HT-29 (cell line): ENCODE data around the gene FHIT. TPM values are rescaled to one million over a fixed set of nuclear protein-coding genes. Genes with fewer than 3 reads are reported as not detected.

Experiments used
- DNase-seq: peaks from one replicate; pipeline ENCODE4 v3.0.0-alpha.2; 2015; ENCODE audit warnings: low spot score
- total RNA-seq: library from RNA; depleted of rRNA; stranded (reverse); fragments of >200 nt; shearing (Covaris generic); gene quantifications from 2 replicates; pipeline ENCODE4 v1.2.3, GENCODE V29; 2014

Gene FHIT
- total RNA-seq, 1 experiment from 2014 or later, result not detected

DNA sequence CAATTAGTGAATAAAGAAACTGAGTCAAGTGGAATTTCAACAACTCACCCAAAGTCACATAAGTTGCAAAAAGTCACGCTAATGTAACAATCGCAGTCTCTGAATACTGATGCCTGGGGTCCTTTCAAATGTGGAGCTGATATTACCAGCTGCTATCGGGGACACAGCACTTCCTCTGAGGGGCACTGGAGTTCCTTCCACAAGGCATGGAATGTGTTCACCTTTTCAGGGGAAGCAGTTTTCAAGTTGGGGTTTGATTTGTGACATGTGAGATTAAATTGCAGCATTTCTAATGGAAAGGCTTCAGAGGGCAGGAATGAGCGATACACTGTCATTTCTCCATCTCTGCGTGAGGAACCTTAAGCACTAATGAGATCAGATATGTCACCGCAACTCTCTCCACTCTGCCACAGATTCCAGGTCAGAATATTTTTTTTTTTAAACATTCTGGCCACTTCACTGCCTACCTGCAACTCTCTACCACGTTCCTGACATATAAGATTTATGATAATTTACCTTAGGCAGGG, 1394.3 kb downstream of the FHIT start:
- DNase-seq, result no peak

DNA sequence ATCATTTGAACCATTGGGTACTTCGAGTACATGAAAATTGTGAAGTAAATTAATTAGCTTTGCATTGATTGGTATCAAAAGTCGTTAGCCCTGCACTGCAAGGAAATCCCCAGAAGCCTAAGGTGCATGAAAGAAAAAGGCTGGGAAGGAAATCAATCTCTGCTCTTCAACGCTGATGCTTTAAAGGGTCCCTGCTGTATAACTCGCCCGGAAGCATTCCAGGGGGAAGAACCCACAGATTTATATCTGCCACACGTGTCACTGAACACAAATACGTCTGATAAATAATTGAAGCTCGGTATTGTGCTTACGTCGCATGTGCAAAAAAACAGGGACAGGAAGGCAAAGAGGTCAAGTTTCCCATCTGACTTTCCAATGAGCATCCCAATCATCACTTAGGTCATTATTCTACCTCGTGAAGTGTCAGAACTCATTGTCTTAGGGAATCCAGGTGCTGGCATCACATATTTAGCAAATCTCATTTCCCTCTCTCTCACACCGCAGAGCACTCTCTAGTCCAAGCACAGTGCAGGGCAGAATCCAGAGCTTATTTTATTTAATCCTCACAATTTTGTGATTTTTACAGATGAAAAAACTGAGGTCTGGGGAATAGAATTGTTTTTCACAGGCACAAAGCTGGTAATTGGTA, 1397.1 kb downstream of the FHIT start:
- DNase-seq, result no peak

DNA sequence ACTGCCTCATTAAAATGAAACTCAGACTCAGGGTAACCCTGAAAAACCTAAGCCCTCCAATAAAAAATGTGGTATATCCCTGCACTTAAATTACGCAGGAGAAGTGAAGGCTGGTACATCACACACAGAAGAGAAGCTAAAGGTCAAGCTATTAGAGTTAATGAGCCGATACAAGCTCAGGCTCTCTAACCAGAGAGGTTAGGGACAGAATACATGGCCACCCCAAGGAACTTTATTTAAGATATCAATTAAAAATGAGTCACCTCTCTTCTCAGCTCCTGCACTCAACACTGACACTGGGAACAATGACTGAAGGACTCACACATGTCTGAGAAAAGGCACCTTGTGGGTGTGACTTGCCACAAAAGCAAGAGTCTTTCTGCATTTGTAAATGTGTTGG, 1400.8 kb downstream of the FHIT start:
- no peak for DNase-seq

DNA sequence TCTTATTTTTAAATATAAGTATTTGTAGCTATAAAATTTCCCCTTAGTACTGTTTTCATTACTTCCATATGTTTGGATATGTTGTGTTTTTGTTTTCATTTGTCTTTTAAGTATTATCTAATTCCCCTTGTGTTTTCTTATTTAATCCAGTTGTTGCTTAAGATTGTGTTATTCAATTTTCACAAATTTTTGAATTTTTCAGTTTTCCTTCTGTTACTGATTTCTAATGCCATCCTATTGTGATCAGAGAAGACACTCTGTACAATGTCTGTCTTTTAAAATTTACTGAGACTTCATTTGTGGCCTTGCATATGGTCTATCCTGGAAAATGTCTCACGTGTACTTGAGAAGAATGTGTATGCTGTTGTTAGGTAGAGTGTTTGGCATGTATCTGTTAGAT, 1405.9 kb downstream of the FHIT start:
- DNase-seq, result no peak

DNA sequence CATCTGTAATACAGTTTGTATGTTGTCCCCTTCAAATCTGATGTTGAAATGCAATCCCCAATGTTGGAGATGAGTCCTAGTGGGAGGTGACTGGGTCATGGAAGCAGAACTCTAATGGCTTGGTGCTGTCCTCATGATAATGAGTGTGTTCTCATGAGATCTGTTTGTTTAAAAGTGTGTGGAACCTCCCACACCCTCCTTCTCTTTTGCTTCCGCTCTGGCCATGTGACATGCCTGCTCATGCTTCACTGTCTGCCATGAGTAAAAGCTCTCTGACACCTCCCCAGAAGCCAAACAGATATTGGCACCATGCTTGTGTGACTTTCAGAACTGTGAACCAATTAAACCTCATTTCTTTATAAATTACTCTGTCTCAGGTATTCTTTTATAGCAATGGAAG, 1407.4 kb downstream of the FHIT start:
- DNase-seq, result no peak

DNA sequence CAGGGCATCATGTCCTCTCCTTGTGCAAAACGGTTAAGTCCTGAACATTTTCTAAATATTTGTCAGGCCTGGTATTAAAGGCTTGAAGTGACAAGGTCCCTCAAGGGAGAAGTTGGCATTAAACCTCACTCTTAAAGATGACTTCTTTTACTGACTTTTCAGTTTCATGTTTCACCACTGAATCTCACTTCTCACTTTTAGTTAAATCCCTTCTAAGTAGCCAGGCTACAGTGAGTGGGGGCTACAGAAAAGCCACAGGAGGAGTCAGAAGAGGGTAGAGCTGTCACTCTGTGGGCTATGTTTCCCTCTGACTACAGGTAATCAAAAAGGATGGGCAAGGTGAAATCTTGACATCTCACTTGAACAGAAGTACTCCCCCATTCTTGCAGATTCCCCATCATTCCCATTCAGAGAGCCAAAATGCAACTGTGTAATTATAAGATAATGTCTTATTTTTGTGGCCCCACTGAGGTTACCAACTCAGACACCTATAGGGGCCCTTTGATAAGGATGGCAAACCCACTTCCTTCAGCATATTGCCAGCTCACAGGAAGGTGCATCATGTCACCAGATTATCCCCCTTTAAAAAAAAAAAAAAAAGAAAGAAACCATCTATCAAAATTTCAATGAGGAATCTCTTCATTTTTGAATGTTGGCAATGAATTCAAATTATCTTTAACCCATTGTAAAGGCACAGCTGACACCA, 1411.3 kb downstream of the FHIT start:
- no peak for DNase-seq

DNA sequence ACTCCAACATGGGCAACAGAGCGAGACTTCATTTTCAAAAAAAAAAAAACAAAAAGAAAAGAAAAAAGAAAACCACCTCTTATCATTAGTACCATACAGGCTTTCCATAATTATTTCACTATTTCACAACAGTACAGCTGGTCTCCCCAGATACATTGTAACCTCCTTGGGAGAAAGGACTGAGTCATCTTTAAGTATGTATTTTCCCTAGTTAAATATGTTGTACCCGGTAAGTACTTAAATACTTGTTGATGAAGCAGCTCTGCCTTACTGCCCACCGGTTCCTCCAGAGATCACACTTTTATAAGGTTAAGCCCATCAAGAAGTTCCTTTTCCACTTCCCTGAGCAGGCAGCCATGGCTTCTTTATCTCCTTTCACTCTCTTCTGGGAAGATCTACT, 1412.0 kb downstream of the FHIT start:
- no peak for DNase-seq

DNA sequence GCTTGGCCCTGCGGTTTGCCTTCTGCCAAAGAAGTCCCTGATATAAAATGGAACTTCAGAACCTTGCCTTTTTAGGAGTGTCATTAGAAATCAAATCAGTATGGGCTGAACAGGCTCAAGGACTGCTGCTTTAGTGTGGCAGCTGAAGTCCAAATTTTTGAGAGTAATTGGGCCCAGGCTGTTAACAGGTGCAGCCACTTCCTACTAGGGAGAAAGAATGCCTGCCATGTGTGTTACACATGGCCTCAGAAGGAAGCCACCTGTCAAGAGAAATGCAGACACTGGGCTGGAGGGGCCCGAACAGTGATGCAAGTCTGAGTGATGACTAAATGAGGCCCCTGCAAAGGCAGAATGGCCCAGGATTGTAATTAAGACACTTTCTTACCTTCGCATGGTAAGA, 1414.7 kb downstream of the FHIT start:
- DNase-seq, result no peak

DNA sequence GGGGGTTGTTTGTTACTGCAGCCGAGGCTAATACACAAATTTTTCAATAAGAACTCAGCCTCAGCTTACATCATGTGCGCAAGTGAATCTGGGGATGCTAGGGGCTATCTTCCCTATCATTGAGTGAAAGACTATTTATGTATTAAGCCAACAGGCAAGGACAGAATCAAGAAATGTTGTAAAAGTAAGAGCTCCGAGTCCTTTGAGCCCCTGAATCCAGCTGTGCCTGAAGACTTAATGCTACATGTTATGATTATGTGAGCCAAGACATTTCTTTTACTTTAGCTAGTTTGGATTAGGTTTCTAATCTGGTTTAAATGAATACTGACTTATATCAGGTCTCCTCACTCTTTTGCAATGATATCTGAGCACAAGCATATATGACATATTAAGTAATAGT, 1418.5 kb downstream of the FHIT start:
- DNase-seq, result no peak

DNA sequence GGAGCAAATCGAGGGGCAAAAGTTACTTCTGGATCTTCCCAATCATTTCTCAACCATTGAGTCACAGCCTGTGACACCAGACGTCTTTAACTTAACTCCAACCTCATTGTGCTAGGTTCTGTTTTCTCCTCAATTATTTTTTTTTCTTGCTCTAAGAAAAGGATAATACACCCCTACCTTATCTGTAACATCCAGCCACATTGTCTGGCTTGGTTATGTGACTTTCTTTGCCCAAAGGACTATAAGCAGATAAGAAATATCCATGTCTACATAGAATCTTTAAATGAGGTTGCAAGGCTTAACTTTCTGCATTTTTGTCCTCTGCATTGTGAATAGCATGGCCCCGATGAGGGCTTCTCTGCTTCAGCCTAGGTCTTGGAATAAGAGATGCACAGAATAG, 1419.0 kb downstream of the FHIT start:
- no peak for DNase-seq

DNA sequence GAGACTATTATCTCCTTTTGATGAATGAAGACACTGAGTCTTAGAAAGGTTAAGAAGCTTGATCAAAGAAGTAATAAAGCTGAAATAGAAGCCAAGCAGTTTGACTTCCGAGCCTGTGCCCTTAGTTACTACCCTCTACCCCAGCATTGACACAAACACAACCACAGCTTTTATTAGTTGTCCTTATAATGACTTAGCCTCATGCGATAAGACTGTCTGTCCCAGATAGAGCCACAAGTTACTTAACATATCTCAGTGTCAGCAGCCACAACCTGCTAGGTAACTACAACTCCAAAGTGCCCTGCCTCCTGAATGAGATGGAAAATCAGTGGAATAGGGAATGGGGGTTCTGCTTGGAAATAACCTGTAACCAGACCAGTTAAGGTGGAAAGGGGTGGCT, 1419.9 kb downstream of the FHIT start:
- DNase-seq, result no peak

DNA sequence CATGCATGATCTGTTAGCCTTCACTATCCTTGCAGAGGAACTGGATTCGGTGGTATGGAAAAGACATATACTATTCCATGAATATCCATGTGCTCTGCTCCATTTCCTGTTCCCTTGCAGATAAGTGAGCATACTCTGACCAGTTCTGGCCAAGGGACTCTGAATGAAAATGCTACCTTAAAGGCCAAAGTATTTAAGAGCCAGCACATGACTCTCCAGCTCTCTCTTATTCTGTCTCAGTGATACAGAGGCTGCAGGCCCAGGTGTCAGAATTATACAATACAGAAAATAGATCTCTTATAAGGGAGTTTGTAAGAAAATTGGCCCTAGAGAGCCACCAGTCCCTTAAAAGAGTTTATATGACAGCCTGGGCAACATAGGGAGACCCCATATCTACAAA, 1421.7 kb downstream of the FHIT start:
- no peak for DNase-seq

DNA sequence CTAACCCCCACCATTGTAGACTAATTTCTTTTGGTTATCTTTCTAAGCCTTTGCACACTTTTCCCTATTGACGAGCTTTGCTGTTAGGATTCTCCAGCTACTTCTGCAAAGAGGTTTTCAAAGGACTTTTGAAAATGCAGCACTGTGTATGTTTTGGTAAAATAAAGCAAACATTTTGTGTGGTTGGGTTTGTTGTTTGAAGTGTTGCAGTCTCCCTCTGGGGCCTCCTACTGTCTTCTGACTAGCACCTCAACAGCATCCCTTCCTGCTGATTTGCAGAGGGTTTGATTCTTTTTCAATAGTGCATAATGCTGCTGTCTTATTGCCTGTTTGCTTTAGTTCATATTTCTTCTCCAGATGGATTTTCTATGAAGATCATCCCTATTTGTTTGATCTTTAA, 1426.4 kb downstream of the FHIT start:
- DNase-seq, result no peak

DNA sequence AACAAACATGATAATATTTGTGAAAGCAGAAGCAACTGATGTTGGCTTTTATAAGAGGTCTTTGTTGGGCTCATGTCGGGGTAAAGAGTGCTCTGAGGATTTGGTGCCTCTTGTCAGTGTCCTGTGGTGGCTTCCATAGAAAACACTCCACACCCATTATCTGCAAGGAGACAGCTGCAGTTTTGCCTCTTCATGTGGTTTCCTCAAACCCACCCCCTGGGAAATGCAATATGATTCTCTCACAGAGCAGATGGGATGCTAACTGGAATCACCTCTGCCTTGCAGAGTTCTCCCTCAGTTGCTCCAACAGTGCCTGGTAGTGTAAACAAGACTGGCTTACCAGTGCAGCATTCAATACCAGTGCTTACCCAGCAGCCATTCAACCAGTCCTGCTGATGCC, 1430.0 kb downstream of the FHIT start:
- no peak for DNase-seq

DNA sequence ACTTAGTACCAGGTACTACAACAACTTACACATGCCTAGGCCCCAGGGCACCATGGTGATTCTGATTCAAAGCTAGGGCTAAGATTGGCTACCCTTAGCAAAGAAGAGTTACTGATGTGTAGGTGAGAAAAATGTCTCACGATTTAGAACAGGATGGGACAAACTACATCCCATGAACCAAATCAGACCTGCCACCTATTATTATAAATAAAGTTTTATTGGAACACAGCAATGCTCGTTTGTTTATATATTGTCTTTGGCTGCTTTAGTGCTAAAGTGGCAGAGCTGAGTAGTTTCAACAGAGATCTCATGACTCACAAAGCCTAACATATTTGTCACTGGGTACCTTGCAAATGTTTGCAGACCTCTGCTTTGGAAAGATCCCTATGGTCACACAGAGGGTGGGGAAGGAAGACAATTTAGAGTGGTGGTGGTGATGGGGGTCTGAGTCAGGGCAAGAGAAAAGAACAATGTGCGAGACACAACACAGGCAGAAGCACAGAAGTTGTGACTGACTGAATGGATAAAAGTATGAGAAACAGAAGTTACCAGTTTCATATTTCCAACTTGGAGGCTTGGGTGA, 1430.8 kb downstream of the FHIT start:
- DNase-seq, result no peak

DNA sequence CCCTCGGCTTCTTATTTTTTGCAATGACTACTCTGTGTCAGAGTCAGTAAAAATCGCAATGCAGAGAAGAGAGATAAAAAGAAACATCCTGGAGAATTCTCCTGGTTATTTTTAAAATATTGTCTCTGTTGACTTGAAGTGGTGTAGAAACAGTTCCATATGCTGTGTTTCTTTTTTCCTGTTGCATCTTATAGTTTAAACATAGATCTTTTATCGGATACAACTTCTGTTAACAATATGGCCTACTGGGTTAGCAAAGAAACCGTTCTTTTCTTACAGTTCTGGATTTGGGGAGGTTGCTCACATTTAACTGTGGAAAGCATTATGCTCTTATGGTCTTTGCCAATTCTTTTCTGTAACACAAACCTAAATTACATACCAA, 1432.3 kb downstream of the FHIT start:
- no peak for DNase-seq

DNA sequence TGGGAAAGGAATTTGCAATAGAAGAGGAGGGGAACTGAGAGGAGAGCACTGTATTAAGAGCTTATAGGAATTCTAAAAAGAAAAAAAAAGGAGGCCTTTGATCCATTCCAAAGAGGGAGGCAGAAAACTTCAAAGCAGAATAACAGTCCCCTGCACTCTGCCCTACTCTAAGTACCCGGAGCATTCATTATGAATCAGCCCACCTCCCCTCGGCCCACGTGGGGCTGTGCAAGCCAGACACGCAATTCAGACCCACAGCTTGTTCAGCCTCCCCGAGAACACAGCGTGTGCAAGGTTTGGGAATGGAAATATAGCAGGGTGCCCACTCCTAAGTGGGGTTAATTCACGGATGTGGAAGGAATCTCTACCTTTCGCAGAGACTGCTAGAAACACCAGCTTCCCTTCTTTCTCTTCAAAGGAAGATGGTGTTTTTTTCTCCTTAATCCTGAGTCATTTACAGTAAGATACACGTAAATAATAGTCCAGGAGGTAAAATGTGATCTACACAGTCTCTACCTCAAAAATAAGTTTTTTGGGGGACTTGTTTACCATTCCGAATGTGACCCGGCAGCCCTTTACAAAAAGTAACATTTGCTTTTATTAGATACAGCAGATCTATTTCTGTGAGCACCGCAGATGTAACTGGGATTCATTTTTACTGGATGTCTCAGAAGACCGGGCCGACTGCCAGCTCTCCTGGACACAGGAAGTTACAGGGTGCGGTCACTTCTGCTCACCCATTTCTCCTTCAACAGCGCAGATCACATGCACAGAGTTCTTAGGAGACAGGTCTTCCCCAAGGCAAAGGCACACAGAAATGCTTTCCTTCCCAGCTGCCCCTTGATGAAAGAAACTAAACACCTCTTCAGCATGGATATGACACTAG, 1433.0 kb downstream of the FHIT start:
- DNase-seq, result peak; percentile 41

DNA sequence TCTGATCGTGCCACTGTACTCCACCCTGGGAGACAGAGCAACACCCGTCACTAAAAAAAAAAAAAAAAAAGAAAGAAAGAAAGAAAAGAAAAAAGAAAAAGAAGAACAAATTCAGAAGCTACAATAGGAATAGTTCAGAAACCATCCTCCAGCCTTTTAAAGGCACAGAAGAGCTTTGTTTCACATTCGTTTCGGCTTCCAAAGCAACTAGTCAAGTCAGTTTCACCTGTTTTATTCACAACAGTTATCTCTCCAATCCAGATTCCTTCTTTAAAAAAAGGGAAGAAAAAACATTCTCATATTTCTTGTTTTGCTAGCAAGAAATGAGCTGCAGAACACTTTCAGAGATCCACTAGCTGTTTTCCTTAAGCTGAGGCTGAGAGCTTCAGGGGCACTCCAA, 1433.7 kb downstream of the FHIT start:
- no peak for DNase-seq

DNA sequence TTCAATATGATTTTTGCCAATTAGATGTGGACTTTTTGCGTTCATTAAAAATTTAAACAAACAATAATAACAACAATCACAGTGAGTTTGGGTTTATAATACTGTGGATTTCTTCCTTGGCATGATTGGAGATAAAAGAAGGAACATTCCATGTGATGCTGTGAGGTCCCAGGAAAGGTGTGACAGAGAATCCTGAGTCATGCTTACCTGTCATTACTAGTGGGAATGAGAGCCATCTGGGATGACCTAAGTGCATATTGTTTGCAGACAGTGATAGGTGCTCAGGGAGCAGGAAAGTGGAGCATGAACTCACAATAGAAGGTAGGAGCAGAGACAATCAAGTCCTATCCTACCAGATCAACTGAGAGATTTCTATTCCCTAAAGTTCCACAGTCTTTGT, 1434.9 kb downstream of the FHIT start:
- DNase-seq, result no peak

DNA sequence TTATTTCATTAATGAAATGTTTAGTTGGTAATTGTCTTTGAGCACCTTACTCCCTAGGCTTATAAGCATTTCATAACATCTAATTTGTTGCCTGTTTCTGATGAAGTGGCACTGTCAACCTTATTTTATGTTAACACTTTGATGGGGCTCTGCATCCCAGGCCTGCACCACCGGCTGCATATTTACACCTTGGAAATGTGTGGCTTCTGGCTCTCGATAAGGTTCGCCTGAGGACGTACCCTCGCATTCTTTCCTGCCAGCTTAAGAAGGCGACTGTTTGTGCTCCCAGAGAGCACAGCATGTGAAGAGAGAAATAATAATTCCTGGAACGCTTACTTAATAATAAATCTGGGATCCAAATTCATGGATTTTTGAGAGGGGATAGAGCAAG, 1438.1 kb downstream of the FHIT start:
- no peak for DNase-seq

DNA sequence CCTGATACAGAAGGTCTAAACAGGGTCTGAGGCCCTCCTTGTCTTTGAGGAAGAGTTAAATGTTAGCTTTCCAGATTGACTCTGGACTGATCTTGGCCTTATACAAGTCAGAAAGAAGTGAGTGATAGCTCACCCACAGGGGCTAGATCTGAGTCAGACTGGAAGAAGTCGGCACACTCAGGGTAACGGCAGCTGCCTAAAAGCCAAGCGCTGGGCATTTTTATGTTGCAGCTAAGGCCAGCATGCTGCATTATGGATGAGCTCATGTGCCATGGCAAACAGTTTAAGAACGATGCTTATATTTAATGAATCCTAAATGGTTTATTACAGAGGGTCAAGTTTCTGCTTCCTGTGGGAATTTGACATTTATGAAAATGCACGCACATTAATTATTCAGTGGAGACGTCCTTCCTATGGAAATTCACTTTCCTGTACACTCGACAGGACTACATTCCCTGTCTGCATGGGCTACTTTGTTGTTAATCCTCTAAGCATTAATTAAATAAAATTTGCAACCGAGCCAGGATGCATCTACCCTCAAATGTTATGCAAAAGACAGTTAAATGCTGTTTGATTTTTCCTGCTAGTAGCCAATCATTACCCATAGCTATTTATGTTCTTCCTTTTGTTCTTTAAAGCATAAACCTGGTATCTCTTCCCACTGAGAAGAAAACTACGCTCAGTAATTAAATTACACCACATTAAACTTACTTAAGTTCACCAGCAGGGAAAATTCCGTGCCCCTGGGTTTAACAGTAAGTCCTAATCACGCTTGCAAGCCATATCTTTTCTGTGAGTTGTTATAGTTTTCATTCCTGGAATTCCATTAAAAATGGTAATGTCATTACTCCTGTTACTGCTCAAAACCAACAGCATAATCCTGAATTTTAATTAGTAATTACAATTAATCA, 1438.8 kb downstream of the FHIT start:
- DNase-seq, result no peak
